GM23338 (cell line): ENCODE data around the gene FARS2. TPM values are rescaled to one million over a fixed set of nuclear protein-coding genes. Genes with fewer than 3 reads are reported as not detected.

Source experiments
- ATAC-seq: fragments of 200-7000 bp; cut with Tn5 transposase; 3 replicates; pipeline ENCODE4 v1.9.1; 2020
- DNase-seq: peaks from one replicate; pipeline ENCODE4 v3.0.0-alpha.2; 2015; ENCODE audit warnings: low spot score
- H2AFZ ChIP-seq: fragments of 200-600 bp; sonication (generic); 2 replicates; pipeline ENCODE4 v1.8.0; 2016; ENCODE audit warnings: antibody characterized with exemption, mild to moderate bottlenecking, moderate library complexity
- H3F3A ChIP-seq: fragments of 200-600 bp; sonication (generic); replicated peaks from 2 replicates; pipeline ENCODE4 v1.8.0; 2017; ENCODE audit warnings: antibody characterized with exemption, mixed run types, low read depth
- H3K27ac ChIP-seq: fragments of 200-600 bp; sonication (generic); 2 replicates; pipeline ENCODE4 v1.6.1; 2016; ENCODE audit warnings: low read depth
- H3K27me3 ChIP-seq: fragments of 200-600 bp; sonication (generic); 2 replicates; pipeline ENCODE4 v1.8.0; 2016; ENCODE audit warnings: mild to moderate bottlenecking, mixed run types, moderate library complexity; ENCODE audit not compliant: insufficient read depth
- H3K36me3 ChIP-seq: fragments of 200-600 bp; sonication (generic); 2 replicates; pipeline ENCODE4 v1.8.0; 2016; ENCODE audit warnings: mild to moderate bottlenecking; ENCODE audit not compliant: insufficient read depth
- H3K4me1 ChIP-seq: fragments of 200-600 bp; sonication (generic); 2 replicates; pipeline ENCODE4 v1.8.0; 2016; ENCODE audit warnings: mild to moderate bottlenecking, moderate library complexity; ENCODE audit not compliant: insufficient read depth
- H3K4me2 ChIP-seq: fragments of 200-600 bp; sonication (generic); 2 replicates; pipeline ENCODE4 v1.7.1; 2017; ENCODE audit warnings: mixed run types
- H3K4me3 ChIP-seq: fragments of 200-600 bp; sonication (generic); 2 replicates; pipeline ENCODE4 v1.6.1; 2016; ENCODE audit warnings: mixed run types
- H3K79me2 ChIP-seq: fragments of 200-600 bp; sonication (generic); replicated peaks from 2 replicates; pipeline ENCODE4 v1.8.0; 2017; ENCODE audit warnings: mild to moderate bottlenecking; ENCODE audit not compliant: insufficient read depth
- H3K9me2 ChIP-seq: fragments of 200-600 bp; sonication (generic); 2 replicates; pipeline ENCODE4 v1.8.0; 2017; ENCODE audit not compliant: insufficient read depth
- H4K20me1 ChIP-seq: fragments of 200-600 bp; sonication (generic); replicated peaks from 2 replicates; pipeline ENCODE4 v1.8.0; 2017; ENCODE audit warnings: mild to moderate bottlenecking; ENCODE audit not compliant: insufficient read depth
- H3K27ac Mint-ChIP-seq: 2 replicates; pipeline ENCODE4 v1.8.0; 2020; ENCODE audit warnings: inconsistent platforms, mild to moderate bottlenecking, moderate library complexity, mixed read lengths
- H3K27me3 Mint-ChIP-seq: 3 replicates; pipeline ENCODE4 v1.8.0; 2022; ENCODE audit warnings: low read depth, mild to moderate bottlenecking, moderate library complexity, mixed read lengths, inconsistent platforms; ENCODE audit not compliant: insufficient read depth, poor library complexity
- H3K36me3 Mint-ChIP-seq: 3 replicates; pipeline ENCODE4 v1.8.0; 2021; ENCODE audit warnings: low read depth, mild to moderate bottlenecking, inconsistent platforms, moderate library complexity, mixed read lengths
- H3K4me1 Mint-ChIP-seq: 3 replicates; pipeline ENCODE4 v1.8.0; 2020; ENCODE audit warnings: mild to moderate bottlenecking, inconsistent platforms, mixed read lengths
- H3K4me3 Mint-ChIP-seq: 3 replicates; pipeline ENCODE4 v1.8.0; 2021; ENCODE audit warnings: moderate library complexity, mild to moderate bottlenecking, inconsistent platforms, mixed read lengths
- H3K9me3 Mint-ChIP-seq: 3 replicates; pipeline ENCODE4 v1.8.0; 2020; ENCODE audit warnings: moderate library complexity, mild to moderate bottlenecking, inconsistent platforms, mixed read lengths
- CREB1 ChIP-seq: fragments of 250-450 bp; sonication (Bioruptor Pico); IDR thresholded peaks from 2 replicates; pipeline ENCODE4 v1.5.0; 2020; ENCODE audit warnings: low read depth, mild to moderate bottlenecking, moderate library complexity
- EZH2 ChIP-seq: fragments of 200-600 bp; sonication (generic); IDR thresholded peaks from one replicate; pipeline ENCODE4 v1.8.0; 2017; ENCODE audit warnings: antibody characterized with exemption, mild to moderate bottlenecking, low read depth; ENCODE audit not compliant: unreplicated experiment
- JUNB ChIP-seq: IDR thresholded peaks from one replicate; pipeline ENCODE4 v1.6.1; 2016; ENCODE audit warnings: antibody characterized with exemption; ENCODE audit not compliant: unreplicated experiment
- NANOG ChIP-seq: IDR thresholded peaks from 2 replicates; pipeline ENCODE4 v1.6.1; 2016; ENCODE audit warnings: antibody characterized with exemption, borderline replicate concordance
- POLR2AphosphoS5 ChIP-seq: IDR thresholded peaks from 2 replicates; pipeline ENCODE4 v1.6.1; 2016; ENCODE audit warnings: antibody characterized with exemption, low read depth
- STAT1 ChIP-seq: IDR thresholded peaks from one replicate; pipeline ENCODE4 v1.6.1; 2016; ENCODE audit warnings: antibody characterized with exemption; ENCODE audit not compliant: unreplicated experiment
- ZNF114 ChIP-seq: fragments of 250-450 bp; sonication (Bioruptor Pico); IDR thresholded peaks from 2 replicates; pipeline ENCODE4 v1.5.0; 2020; ENCODE audit warnings: mild to moderate bottlenecking, moderate library complexity
- ZNF331 ChIP-seq: fragments of 250-450 bp; sonication (Bioruptor Pico); IDR thresholded peaks from 2 replicates; pipeline ENCODE4 v1.5.0; 2020; ENCODE audit warnings: low read depth, mild to moderate bottlenecking, moderate library complexity
- polyA plus RNA-seq: library from polyadenylated mRNA; unstranded; fragments of >200 nt; fragmentation: Nextera tagmentation; extraction: Ambion mirVana; gene quantifications from 2 replicates; pipeline ENCODE4 v1.2.1, GENCODE V29; 2016
- total RNA-seq: library from RNA; depleted of rRNA; stranded (reverse); fragments of >200 nt; shearing (Covaris generic); gene quantifications from 2 replicates; pipeline ENCODE4 v1.2.3, GENCODE V29; 2014
- TF ChIP-seq, protein P1 (sequence below): IDR thresholded peaks from 2 replicates; pipeline ENCODE4 v1.6.1; 2016; ENCODE audit warnings: antibody characterized with exemption
- TF ChIP-seq, protein P2 (sequence below): IDR thresholded peaks from one replicate; pipeline ENCODE4 v1.6.1; 2018; ENCODE audit warnings: antibody characterized with exemption; ENCODE audit not compliant: unreplicated experiment
- TF ChIP-seq, protein P3 (sequence below): fragments of 250-450 bp; sonication (Bioruptor Pico); IDR thresholded peaks from 2 replicates; pipeline ENCODE4 v1.5.0; 2020; ENCODE audit warnings: mild to moderate bottlenecking, moderate library complexity
- TF ChIP-seq, protein P4 (sequence below), 2 experiments: fragments of 200-600 bp in 1 of 2; sonication (generic) in 1 of 2; conservative IDR thresholded peaks; 2 replicates each; pipeline versions ENCODE4 v1.5.1 to v1.6.1; 2016 to 2017; ENCODE audit warnings: antibody characterized with exemption in 2 of 2, low read depth in 2 of 2, mild to moderate bottlenecking in 2 of 2, moderate library complexity in 1 of 2

The FARS2 gene
- total and polyA plus RNA-seq, 2 experiments from 2014 or later: 7.6 to 19.0 TPM

DNA sequence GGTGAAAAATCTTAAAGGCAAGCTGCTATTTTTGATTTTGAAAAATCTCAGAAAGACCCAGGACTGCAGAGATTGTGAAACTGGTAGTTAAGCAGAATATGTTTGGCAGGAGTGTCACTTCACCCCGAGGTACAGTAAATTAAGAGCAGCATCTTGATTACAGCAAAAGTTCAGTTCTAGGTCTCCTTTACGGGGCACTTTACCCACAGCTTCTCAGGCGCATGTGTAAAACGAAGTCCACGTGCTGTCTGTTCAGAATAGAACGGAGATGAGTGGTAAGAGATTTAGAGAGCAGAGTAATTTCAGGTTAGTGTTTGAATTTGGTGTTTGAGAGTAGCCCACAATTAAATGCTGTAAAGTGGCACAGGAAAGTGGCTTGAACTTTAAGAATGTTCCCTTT, 84.0 kb downstream of the FARS2 start:
- H3K9me3 Mint-ChIP-seq: no peaks in the 10 kb centered on the region; the same call in 2 of the 3 replicates
- no peaks in the 10 kb centered on the region for H3F3A ChIP-seq
- no peak overlapping the region for H3K27ac Mint-ChIP-seq
- H3K4me3 ChIP-seq: no peak overlapping the region
- no peak overlapping the region for H3K4me3 Mint-ChIP-seq
- no peak overlapping the region for H3K27ac ChIP-seq
- H3K9me2 ChIP-seq: no peaks in the 10 kb centered on the region
- no peaks in the 10 kb centered on the region for H3K27me3 ChIP-seq
- H3K4me1 Mint-ChIP-seq: 0 out of 3 replicates have a peak, but pooled peaks cover 3% of the 10 kb centered on the region
- DNase-seq (no peak), ATAC-seq (no peak)
- H3K79me2 ChIP-seq: no peaks in the 10 kb centered on the region
- peaks cover 3% of the 10 kb centered on the region for H3K27me3 Mint-ChIP-seq
- H3K36me3 Mint-ChIP-seq: no peaks in the 10 kb centered on the region; the same call in 2 of the 3 replicates
- 0 out of 2 replicates have a peak, but pooled peaks cover 3% of the 10 kb centered on the region for H4K20me1 ChIP-seq
- H2AFZ ChIP-seq: no peak overlapping the region
- no peak overlapping the region for H3K4me2 ChIP-seq
- no peaks in the 10 kb centered on the region for H3K4me1 ChIP-seq
- TF ChIP-seq, protein P1, sequence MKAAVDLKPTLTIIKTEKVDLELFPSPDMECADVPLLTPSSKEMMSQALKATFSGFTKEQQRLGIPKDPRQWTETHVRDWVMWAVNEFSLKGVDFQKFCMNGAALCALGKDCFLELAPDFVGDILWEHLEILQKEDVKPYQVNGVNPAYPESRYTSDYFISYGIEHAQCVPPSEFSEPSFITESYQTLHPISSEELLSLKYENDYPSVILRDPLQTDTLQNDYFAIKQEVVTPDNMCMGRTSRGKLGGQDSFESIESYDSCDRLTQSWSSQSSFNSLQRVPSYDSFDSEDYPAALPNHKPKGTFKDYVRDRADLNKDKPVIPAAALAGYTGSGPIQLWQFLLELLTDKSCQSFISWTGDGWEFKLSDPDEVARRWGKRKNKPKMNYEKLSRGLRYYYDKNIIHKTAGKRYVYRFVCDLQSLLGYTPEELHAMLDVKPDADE: no peak
- no peak for TF ChIP-seq ZNF331 (CRISPR knock-in tag)
- no peak for TF ChIP-seq POLR2AphosphoS5
- TF ChIP-seq NANOG: no peak
- no peak for TF ChIP-seq STAT1
- no peak for TF ChIP-seq CREB1 (CRISPR knock-in tag)
- TF ChIP-seq, protein P2, sequence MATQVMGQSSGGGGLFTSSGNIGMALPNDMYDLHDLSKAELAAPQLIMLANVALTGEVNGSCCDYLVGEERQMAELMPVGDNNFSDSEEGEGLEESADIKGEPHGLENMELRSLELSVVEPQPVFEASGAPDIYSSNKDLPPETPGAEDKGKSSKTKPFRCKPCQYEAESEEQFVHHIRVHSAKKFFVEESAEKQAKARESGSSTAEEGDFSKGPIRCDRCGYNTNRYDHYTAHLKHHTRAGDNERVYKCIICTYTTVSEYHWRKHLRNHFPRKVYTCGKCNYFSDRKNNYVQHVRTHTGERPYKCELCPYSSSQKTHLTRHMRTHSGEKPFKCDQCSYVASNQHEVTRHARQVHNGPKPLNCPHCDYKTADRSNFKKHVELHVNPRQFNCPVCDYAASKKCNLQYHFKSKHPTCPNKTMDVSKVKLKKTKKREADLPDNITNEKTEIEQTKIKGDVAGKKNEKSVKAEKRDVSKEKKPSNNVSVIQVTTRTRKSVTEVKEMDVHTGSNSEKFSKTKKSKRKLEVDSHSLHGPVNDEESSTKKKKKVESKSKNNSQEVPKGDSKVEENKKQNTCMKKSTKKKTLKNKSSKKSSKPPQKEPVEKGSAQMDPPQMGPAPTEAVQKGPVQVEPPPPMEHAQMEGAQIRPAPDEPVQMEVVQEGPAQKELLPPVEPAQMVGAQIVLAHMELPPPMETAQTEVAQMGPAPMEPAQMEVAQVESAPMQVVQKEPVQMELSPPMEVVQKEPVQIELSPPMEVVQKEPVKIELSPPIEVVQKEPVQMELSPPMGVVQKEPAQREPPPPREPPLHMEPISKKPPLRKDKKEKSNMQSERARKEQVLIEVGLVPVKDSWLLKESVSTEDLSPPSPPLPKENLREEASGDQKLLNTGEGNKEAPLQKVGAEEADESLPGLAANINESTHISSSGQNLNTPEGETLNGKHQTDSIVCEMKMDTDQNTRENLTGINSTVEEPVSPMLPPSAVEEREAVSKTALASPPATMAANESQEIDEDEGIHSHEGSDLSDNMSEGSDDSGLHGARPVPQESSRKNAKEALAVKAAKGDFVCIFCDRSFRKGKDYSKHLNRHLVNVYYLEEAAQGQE: no peak
- TF ChIP-seq ZNF114: no peak
- TF ChIP-seq, protein P3, sequence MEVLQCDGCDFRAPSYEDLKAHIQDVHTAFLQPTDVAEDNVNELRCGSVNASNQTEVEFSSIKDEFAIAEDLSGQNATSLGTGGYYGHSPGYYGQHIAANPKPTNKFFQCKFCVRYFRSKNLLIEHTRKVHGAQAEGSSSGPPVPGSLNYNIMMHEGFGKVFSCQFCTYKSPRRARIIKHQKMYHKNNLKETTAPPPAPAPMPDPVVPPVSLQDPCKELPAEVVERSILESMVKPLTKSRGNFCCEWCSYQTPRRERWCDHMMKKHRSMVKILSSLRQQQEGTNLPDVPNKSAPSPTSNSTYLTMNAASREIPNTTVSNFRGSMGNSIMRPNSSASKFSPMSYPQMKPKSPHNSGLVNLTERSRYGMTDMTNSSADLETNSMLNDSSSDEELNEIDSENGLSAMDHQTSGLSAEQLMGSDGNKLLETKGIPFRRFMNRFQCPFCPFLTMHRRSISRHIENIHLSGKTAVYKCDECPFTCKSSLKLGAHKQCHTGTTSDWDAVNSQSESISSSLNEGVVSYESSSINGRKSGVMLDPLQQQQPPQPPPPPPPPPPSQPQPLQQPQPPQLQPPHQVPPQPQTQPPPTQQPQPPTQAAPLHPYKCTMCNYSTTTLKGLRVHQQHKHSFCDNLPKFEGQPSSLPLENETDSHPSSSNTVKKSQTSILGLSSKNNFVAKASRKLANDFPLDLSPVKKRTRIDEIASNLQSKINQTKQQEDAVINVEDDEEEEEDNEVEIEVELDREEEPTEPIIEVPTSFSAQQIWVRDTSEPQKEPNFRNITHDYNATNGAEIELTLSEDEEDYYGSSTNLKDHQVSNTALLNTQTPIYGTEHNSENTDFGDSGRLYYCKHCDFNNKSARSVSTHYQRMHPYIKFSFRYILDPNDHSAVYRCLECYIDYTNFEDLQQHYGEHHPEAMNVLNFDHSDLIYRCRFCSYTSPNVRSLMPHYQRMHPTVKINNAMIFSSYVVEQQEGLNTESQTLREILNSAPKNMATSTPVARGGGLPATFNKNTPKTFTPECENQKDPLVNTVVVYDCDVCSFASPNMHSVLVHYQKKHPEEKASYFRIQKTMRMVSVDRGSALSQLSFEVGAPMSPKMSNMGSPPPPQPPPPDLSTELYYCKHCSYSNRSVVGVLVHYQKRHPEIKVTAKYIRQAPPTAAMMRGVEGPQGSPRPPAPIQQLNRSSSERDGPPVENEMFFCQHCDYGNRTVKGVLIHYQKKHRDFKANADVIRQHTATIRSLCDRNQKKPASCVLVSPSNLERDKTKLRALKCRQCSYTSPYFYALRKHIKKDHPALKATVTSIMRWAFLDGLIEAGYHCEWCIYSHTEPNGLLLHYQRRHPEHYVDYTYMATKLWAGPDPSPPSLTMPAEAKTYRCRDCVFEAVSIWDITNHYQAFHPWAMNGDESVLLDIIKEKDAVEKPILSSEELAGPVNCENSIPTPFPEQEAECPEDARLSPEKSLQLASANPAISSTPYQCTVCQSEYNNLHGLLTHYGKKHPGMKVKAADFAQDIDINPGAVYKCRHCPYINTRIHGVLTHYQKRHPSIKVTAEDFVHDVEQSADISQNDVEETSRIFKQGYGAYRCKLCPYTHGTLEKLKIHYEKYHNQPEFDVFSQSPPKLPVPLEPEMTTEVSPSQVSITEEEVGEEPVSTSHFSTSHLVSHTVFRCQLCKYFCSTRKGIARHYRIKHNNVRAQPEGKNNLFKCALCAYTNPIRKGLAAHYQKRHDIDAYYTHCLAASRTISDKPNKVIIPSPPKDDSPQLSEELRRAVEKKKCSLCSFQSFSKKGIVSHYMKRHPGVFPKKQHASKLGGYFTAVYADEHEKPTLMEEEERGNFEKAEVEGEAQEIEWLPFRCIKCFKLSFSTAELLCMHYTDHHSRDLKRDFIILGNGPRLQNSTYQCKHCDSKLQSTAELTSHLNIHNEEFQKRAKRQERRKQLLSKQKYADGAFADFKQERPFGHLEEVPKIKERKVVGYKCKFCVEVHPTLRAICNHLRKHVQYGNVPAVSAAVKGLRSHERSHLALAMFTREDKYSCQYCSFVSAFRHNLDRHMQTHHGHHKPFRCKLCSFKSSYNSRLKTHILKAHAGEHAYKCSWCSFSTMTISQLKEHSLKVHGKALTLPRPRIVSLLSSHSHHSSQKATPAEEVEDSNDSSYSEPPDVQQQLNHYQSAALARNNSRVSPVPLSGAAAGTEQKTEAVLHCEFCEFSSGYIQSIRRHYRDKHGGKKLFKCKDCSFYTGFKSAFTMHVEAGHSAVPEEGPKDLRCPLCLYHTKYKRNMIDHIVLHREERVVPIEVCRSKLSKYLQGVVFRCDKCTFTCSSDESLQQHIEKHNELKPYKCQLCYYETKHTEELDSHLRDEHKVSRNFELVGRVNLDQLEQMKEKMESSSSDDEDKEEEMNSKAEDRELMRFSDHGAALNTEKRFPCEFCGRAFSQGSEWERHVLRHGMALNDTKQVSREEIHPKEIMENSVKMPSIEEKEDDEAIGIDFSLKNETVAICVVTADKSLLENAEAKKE (CRISPR knock-in tag): no peak
- TF ChIP-seq EZH2: no peak
- no peak for TF ChIP-seq JUNB
- TF ChIP-seq, protein P4, sequence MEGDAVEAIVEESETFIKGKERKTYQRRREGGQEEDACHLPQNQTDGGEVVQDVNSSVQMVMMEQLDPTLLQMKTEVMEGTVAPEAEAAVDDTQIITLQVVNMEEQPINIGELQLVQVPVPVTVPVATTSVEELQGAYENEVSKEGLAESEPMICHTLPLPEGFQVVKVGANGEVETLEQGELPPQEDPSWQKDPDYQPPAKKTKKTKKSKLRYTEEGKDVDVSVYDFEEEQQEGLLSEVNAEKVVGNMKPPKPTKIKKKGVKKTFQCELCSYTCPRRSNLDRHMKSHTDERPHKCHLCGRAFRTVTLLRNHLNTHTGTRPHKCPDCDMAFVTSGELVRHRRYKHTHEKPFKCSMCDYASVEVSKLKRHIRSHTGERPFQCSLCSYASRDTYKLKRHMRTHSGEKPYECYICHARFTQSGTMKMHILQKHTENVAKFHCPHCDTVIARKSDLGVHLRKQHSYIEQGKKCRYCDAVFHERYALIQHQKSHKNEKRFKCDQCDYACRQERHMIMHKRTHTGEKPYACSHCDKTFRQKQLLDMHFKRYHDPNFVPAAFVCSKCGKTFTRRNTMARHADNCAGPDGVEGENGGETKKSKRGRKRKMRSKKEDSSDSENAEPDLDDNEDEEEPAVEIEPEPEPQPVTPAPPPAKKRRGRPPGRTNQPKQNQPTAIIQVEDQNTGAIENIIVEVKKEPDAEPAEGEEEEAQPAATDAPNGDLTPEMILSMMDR (conservative IDR thresholded peaks at IDR 0.05; ENCODE audit: low read depth in 2 of 2): no peak
- no peaks in the 10 kb centered on the region for H3K36me3 ChIP-seq
